GM18517 (cell line): ENCODE results near the gene SLC49A4.

Experiments
- ATAC-seq: cut with Tn5 transposase; IDR thresholded peaks from one replicate; pipeline ENCODE4 v1.9.1; 2021; ENCODE audit warnings: mild to moderate bottlenecking, moderate library complexity; ENCODE audit not compliant: unreplicated experiment

Gene SLC49A4

GRCh38 chr3:122927726-122928125 is 132.9 kb downstream of the SLC49A4 start:
- no peak for ATAC-seq

GRCh38 chr3:122928396-122929187 is 133.7 kb downstream of the SLC49A4 start:
- ATAC-seq: no peak

- ATAC-seq: no peak
Observed at GRCh38 chr3:122929188-122930062, 134.6 kb downstream of the SLC49A4 start.

- no peak for ATAC-seq
Observed at GRCh38 chr3:122930063-122930997, 135.5 kb downstream of the SLC49A4 start.
